ENCODE results near the gene SPNS3. TPM values are rescaled to one million over a fixed set of nuclear protein-coding genes. Genes with fewer than 3 reads are reported as not detected.

The SPNS3 gene
- polyA plus RNA-seq, 1 donor (not counting 4 experiments of a cell fraction or from before 2014, with no cell fraction given): not detected

- Histone ChIP-seq H3K9me1 (ENCODE audit: control insufficient read depth, extremely low read depth, insufficient read depth, low read length) (no peaks in the 10 kb centered on the region), H3K9ac (ENCODE audit: control insufficient read depth, extremely low read depth, insufficient read depth, low read length) (no peak overlapping the region), H3K36me3 (ENCODE audit: control insufficient read depth in 2 of 2, extremely low read depth in 1 of 2, insufficient read depth in 2 of 2, low read length in 2 of 2) (no peaks in the 10 kb centered on the region), H3K4me2 (ENCODE audit: control insufficient read depth, extremely low read depth, insufficient read depth, low read depth, low read length) (no peak overlapping the region), H3K4me3 (ENCODE audit: control insufficient read depth in 2 of 3, extremely low read depth in 1 of 3, insufficient read depth in 2 of 3, low read depth in 1 of 3, low read length in 3 of 3) (no peak overlapping the region), H2AFZ (ENCODE audit: control insufficient read depth, low read length) (no peak overlapping the region), H3K9me3 (ENCODE audit: control insufficient read depth, low read depth, low read length) (no peaks in the 10 kb centered on the region), H3K27me3 (ENCODE audit: control insufficient read depth, extremely low read depth, insufficient read depth, low read length) (peaks cover 11% of the 10 kb centered on the region), H4K20me1 (ENCODE audit: control insufficient read depth, extremely low read depth, insufficient read depth, low read length) (no peaks in the 10 kb centered on the region), H3K79me2 (ENCODE audit: control insufficient read depth, insufficient read depth, low read length) (no peaks in the 10 kb centered on the region), H3K4me1 (ENCODE audit: control insufficient read depth, extremely low read depth, insufficient read depth, low read length) (no peaks in the 10 kb centered on the region), H3K27ac (ENCODE audit: control insufficient read depth, insufficient read depth, low read length) (no peak overlapping the region)
- no peak for FAIRE-seq
- TF ChIP-seq EZH2 (IDR thresholded peaks at IDR 0.05; ENCODE audit: low read length): no peak
- TF ChIP-seq CTCF (optimal IDR thresholded peaks at IDR 0.05 in 1 of 3, IDR thresholded peaks at IDR 0.05 in 1 of 3, conservative IDR thresholded peaks at IDR 0.05 in 1 of 3; ENCODE audit: extremely low read depth in 1 of 3, insufficient read depth in 2 of 3, low read length in 3 of 3): no peak
- dilution Hi-C loops (cut with MboI; ENCODE audit: extremely low pct_ligation_motif_present, low sequenced_read_pairs): no loop called here
- no peak for DNase-seq (ENCODE audit: low read depth, low spot score)
Measured at GRCh38 chr17:4450710-4451316, 17.1 kb downstream of the SPNS3 start.

GRCh38 chr17:4453812-4454591, 20.3 kb downstream of the SPNS3 start:
- H3K4me2 ChIP-seq (ENCODE audit: control insufficient read depth, extremely low read depth, insufficient read depth, low read depth, low read length): no peak overlapping the region
- H3K9me1 ChIP-seq (ENCODE audit: control insufficient read depth, extremely low read depth, insufficient read depth, low read length): no peaks in the 10 kb centered on the region
- FAIRE-seq (no peak), DNase-seq (ENCODE audit: low read depth, low spot score) (no peak)
- H2AFZ ChIP-seq (ENCODE audit: control insufficient read depth, low read length): no peak overlapping the region
- H3K36me3 ChIP-seq (ENCODE audit: control insufficient read depth in 2 of 2, extremely low read depth in 1 of 2, insufficient read depth in 2 of 2, low read length in 2 of 2): no peaks in the 10 kb centered on the region
- no peaks in the 10 kb centered on the region for H3K4me1 ChIP-seq (ENCODE audit: control insufficient read depth, extremely low read depth, insufficient read depth, low read length)
- H3K9me3 ChIP-seq (ENCODE audit: control insufficient read depth, low read depth, low read length): no peaks in the 10 kb centered on the region
- H4K20me1 ChIP-seq (ENCODE audit: control insufficient read depth, extremely low read depth, insufficient read depth, low read length): no peaks in the 10 kb centered on the region
- dilution Hi-C loops (cut with MboI; ENCODE audit: extremely low pct_ligation_motif_present, low sequenced_read_pairs): no loop called here
- H3K4me3 ChIP-seq (ENCODE audit: control insufficient read depth in 2 of 3, extremely low read depth in 1 of 3, insufficient read depth in 2 of 3, low read depth in 1 of 3, low read length in 3 of 3): no peak overlapping the region
- no peak overlapping the region for H3K9ac ChIP-seq (ENCODE audit: control insufficient read depth, extremely low read depth, insufficient read depth, low read length)
- H3K27me3 ChIP-seq (ENCODE audit: control insufficient read depth, extremely low read depth, insufficient read depth, low read length): peaks cover 9% of the 10 kb centered on the region
- no peak overlapping the region for H3K27ac ChIP-seq (ENCODE audit: control insufficient read depth, insufficient read depth, low read length)
- H3K79me2 ChIP-seq (ENCODE audit: control insufficient read depth, insufficient read depth, low read length): no peaks in the 10 kb centered on the region
- no peak for TF ChIP-seq EZH2 (IDR thresholded peaks at IDR 0.05; ENCODE audit: low read length)
- no peak for TF ChIP-seq CTCF (optimal IDR thresholded peaks at IDR 0.05 in 1 of 3, IDR thresholded peaks at IDR 0.05 in 1 of 3, conservative IDR thresholded peaks at IDR 0.05 in 1 of 3; ENCODE audit: extremely low read depth in 1 of 3, insufficient read depth in 2 of 3, low read length in 3 of 3)
